HepG2 (cell line): ENCODE measurements around the gene CD37. TPM values are rescaled to one million over a fixed set of nuclear protein-coding genes. Genes with fewer than 3 reads are reported as not detected.

ENCODE experiments used
- ATAC-seq: fragments of 200-7000 bp; cut with Tn5 transposase; 3 replicates; pipeline ENCODE4 v1.9.1; 2020; ENCODE audit warnings: mild to moderate bottlenecking, moderate library complexity
- BruUV-seq: library from RNA; stranded (reverse); fragments of 400-500 nt; replicated peaks from 2 replicates; lab custom pipeline; 2021; lab: Mats Ljungman, UMichigan
- CTCF ChIA-PET: fragments of 300-600 bp; formaldehyde crosslinking; extraction: SDS; loops from one replicate; lab custom pipeline; 2021; ENCODE audit warnings: low total read pairs, inconsistent platforms, low intra/inter-chr PET ratio; lab: Yijun Ruan, JAX
- POLR2A ChIA-PET: fragments of 350-600 bp; sonication (Branson Sonifier 250); formaldehyde crosslinking; loops from one replicate; lab custom pipeline; 2020; ENCODE audit warnings: antibody characterized with exemption, inconsistent platforms; lab: Yijun Ruan, JAX
- DNase-seq: peaks from one replicate; pipeline ENCODE4 v3.0.0-alpha.2; 2015; ENCODE audit warnings: low spot score
- FAIRE-seq: peaks from 3 replicates; lab custom pipeline; 2011; peaks lifted over from hg19 to GRCh38; lab: Jason Lieb, UNC
- H2AFZ ChIP-seq: one replicate; pipeline ENCODE4 v1.6.1; 2011; ENCODE audit warnings: low read length, inconsistent platforms
- H3K27ac ChIP-seq: fragments of 300-600 bp; 3 replicates; pipeline ENCODE4 v1.8.0; 2011; ENCODE audit warnings: mixed run types, mild to moderate bottlenecking, mixed read lengths, low read length, inconsistent platforms; ENCODE audit not compliant: insufficient read depth; ENCODE audit errors: extremely low read length
- H3K27me3 ChIP-seq, 2 experiments: fragments of 200-600 bp in 1 of 2; 2 replicates in 1 of 2; 3 replicates in 1 of 2; pipeline versions ENCODE4 v1.6.0 to v1.8.0; 2011; ENCODE audit warnings: low read length in 2 of 2, mild to moderate bottlenecking in 2 of 2, moderate library complexity in 2 of 2, inconsistent platforms in 1 of 2; ENCODE audit not compliant: insufficient read depth in 2 of 2, control insufficient read depth in 1 of 2
- H3K36me3 ChIP-seq, 2 experiments: fragments of 200-600 bp in 1 of 2; replicated peaks in 1 of 2; 2 replicates in 1 of 2; 3 replicates in 1 of 2; pipeline versions ENCODE4 v1.5.1 to v1.8.0; 2011; ENCODE audit warnings: low read length in 2 of 2, inconsistent platforms in 1 of 2; ENCODE audit not compliant: insufficient read depth in 2 of 2, control insufficient read depth in 1 of 2
- H3K4me1 ChIP-seq: 2 replicates; pipeline ENCODE4 v1.5.1; 2012; ENCODE audit warnings: low read length, inconsistent platforms; ENCODE audit not compliant: insufficient read depth
- H3K4me2 ChIP-seq: 2 replicates; pipeline ENCODE4 v1.6.0; 2011; ENCODE audit warnings: low read depth, low read length, inconsistent platforms
- H3K4me3 ChIP-seq, 3 experiments: fragments of 200-600 bp in 1 of 3; sonication (generic), shearing (Covaris generic) in 1 of 3; replicated peaks in 1 of 3; 2 replicates each; pipeline ENCODE4 v1.5.1; 2011 to 2016; ENCODE audit warnings: low read length in 3 of 3, inconsistent platforms in 2 of 3, low read depth in 2 of 3, mild to moderate bottlenecking in 2 of 3, control low read depth in 1 of 3, mixed read lengths in 1 of 3; ENCODE audit not compliant: insufficient read depth in 1 of 3
- H3K79me2 ChIP-seq: one replicate; pipeline ENCODE4 v1.6.1; 2011; ENCODE audit warnings: low read length, inconsistent platforms; ENCODE audit not compliant: insufficient read depth
- H3K9ac ChIP-seq: 2 replicates; pipeline ENCODE4 v1.6.0; 2011; ENCODE audit warnings: mild to moderate bottlenecking, low read depth, low read length, inconsistent platforms; ENCODE audit not compliant: insufficient read depth
- H3K9me3 ChIP-seq: 2 replicates; pipeline ENCODE4 v1.5.1; 2012; ENCODE audit warnings: mild to moderate bottlenecking, low read length
- H4K20me1 ChIP-seq: 2 replicates; pipeline ENCODE4 v1.6.0; 2011; ENCODE audit warnings: inconsistent platforms, mild to moderate bottlenecking, low read length, moderate library complexity; ENCODE audit not compliant: insufficient read depth
- AGO2 ChIP-seq: fragments of 200-400 bp; formaldehyde crosslinking; optimal IDR thresholded peaks from 2 replicates; pipeline ENCODE3; 2017; ENCODE audit warnings: mild to moderate bottlenecking, low read depth, low read length, moderate library complexity
- HMG20B ChIP-seq: conservative IDR thresholded peaks from 2 replicates; pipeline ENCODE4 v1.6.1; 2016; ENCODE audit warnings: missing genetic modification reagents, missing compliant biosample characterization
- KMT2B ChIP-seq: IDR thresholded peaks from 2 replicates; pipeline ENCODE4 v1.6.1; 2016; ENCODE audit warnings: missing genetic modification reagents, missing compliant biosample characterization
- PHF5A ChIP-seq: IDR thresholded peaks from one replicate; pipeline ENCODE4 v1.6.1; 2018; ENCODE audit warnings: low read depth, missing genetic modification reagents; ENCODE audit not compliant: unreplicated experiment
- SMARCC2 ChIP-seq: fragments of 450-650 bp; IDR thresholded peaks from 2 replicates; pipeline ENCODE4 v1.6.1; 2017; ENCODE audit warnings: antibody characterized with exemption, mild to moderate bottlenecking
- TMF1 ChIP-seq: sonication (generic); formaldehyde crosslinking; IDR thresholded peaks from 2 replicates; pipeline ENCODE4 v1.8.1; 2022; ENCODE audit warnings: low read depth, missing genetic modification reagents
- ZBTB2 ChIP-seq: sonication (generic); formaldehyde crosslinking; IDR thresholded peaks from 2 replicates; pipeline ENCODE4 v1.8.0; 2022; ENCODE audit warnings: low read depth, missing genetic modification reagents
- ZBTB8A ChIP-seq: sonication (generic); formaldehyde crosslinking; IDR thresholded peaks from 2 replicates; pipeline ENCODE4 v1.4.0; 2020; ENCODE audit warnings: mild to moderate bottlenecking, low read depth, missing genetic modification reagents, borderline replicate concordance
- ZFAT ChIP-seq: sonication (generic); formaldehyde crosslinking; conservative IDR thresholded peaks from 2 replicates; pipeline ENCODE4 v1.8.1; 2023; ENCODE audit warnings: missing genetic modification reagents, inconsistent platforms
- ZFP37 ChIP-seq: sonication (generic); formaldehyde crosslinking; IDR thresholded peaks from 2 replicates; pipeline ENCODE4 v1.4.0; 2020; ENCODE audit warnings: missing genetic modification reagents, borderline replicate concordance
- ZNF296 ChIP-seq: sonication (generic); formaldehyde crosslinking; conservative IDR thresholded peaks from 2 replicates; pipeline ENCODE4 v1.5.0; 2020; ENCODE audit warnings: mild to moderate bottlenecking, missing genetic modification reagents
- ZNF33B ChIP-seq: sonication (generic); formaldehyde crosslinking; IDR thresholded peaks from 2 replicates; pipeline ENCODE4 v1.5.1; 2020; ENCODE audit warnings: mild to moderate bottlenecking, missing genetic modification reagents
- ZNF570 ChIP-seq: sonication (generic); formaldehyde crosslinking; IDR thresholded peaks from 2 replicates; pipeline ENCODE4 v1.4.0; 2020; ENCODE audit warnings: mild to moderate bottlenecking, missing genetic modification reagents, borderline replicate concordance
- ZNF616 ChIP-seq: sonication (generic); formaldehyde crosslinking; IDR thresholded peaks from 2 replicates; pipeline ENCODE4 v1.5.0; 2020; ENCODE audit warnings: low read depth, mild to moderate bottlenecking, missing genetic modification reagents
- ZNF646 ChIP-seq: sonication (generic); formaldehyde crosslinking; IDR thresholded peaks from 2 replicates; pipeline ENCODE4 v1.9.0; 2021; ENCODE audit warnings: mild to moderate bottlenecking, missing genetic modification reagents
- ZNF703 ChIP-seq: sonication (generic); formaldehyde crosslinking; IDR thresholded peaks from 2 replicates; pipeline ENCODE4 v1.5.1; 2020; ENCODE audit warnings: missing genetic modification reagents, mild to moderate bottlenecking, moderate library complexity, borderline replicate concordance
- ZNF782 ChIP-seq: sonication (generic); formaldehyde crosslinking; IDR thresholded peaks from 2 replicates; pipeline ENCODE4 v1.4.0; 2020; ENCODE audit warnings: missing genetic modification reagents, mild to moderate bottlenecking, borderline replicate concordance
- WGBS: methylation state at CpG from one replicate; pipeline ENCODE4 v1.1.6; 2017; ENCODE audit warnings: low lambda C conversion rate; 5-methylcytosine and 5-hydroxymethylcytosine counted together
- in situ Hi-C: cut with HindIII; loops from 2 replicates; pipeline ENCODE4 v1.10.0; 2017; ENCODE audit warnings: low pct_unique_long_range_greater_than_20kb; ENCODE audit not compliant: extremely low pct_ligation_motif_present
- intact Hi-C: fragments of 100-400 bp; cut with micrococcal nuclease; formaldehyde crosslinking; loops from one replicate; pipeline ENCODE4 v1.10.0; 2022; ENCODE audit not compliant: unreplicated experiment
- polyA plus RNA-seq, 8 experiments: library from polyadenylated mRNA; depleted of rRNA in 3 of 8; stranded (reverse) in 7 of 8; unstranded in 1 of 8; fragments of >200 nt; fragmentation: Illumina TruSeq in 4 of 8; extraction: Trizol in 4 of 8; gene quantifications; 2 replicates each; pipeline versions ENCODE4 v1.2.1 to v1.2.3, GENCODE V29; 2011 to 2016; ENCODE audit warnings: low read depth in 4 of 8, missing spikeins in 1 of 8, mixed read lengths in 1 of 8; ENCODE audit not compliant: insufficient read depth in 1 of 8
- total RNA-seq, 5 experiments: library from RNA; depleted of rRNA; stranded (reverse); fragments of >200 nt; fragmentation: Illumina TruSeq; extraction: Trizol; gene quantifications; 2 replicates each; pipeline ENCODE4 v1.2.3, GENCODE V29; 2016; ENCODE audit warnings: low read depth in 1 of 5

CD37 gene
- total and polyA plus RNA-seq, 2 of the 13 experiments (the other 11 are each of a cell fraction or from before 2014, with no cell fraction given): not detected

DNA sequence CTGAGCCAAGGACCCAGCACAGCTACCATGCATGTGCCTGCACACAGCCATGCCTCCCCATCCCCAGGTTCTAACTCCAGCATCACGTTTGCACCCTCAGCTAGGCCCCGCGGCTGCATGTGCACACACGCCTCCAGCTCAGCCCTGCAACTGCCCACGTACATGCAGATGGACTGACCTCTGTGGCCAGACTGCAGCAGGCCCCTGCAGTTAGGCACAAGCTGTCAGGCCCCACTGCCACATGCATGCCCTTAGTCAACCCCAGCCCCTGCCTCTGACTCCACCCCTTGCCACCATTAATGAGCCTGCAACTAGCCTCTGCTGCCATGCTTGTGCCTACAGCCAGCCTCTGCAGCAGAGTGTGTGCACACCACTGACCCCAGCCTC lies 33.3 kb upstream of the CD37 start:
- no peaks in the 10 kb centered on the region for H3K4me1 ChIP-seq
- no peak overlapping the region for H3K9ac ChIP-seq
- H4K20me1 ChIP-seq: no peaks in the 10 kb centered on the region
- no peak overlapping the region for H3K27ac ChIP-seq
- ChIA-PET POLR2A (no interaction called here), CTCF (no interaction called here)
- ATAC-seq: no peak; the same call in 2 of the 3 replicates
- intact Hi-C loops: no loop called here
- no peak overlapping the region for H3K4me3 ChIP-seq
- no peaks in the 10 kb centered on the region for H3K27me3 ChIP-seq
- no peak overlapping the region for H2AFZ ChIP-seq
- no peak for DNase-seq
- no peaks in the 10 kb centered on the region for H3K79me2 ChIP-seq
- no peaks in the 10 kb centered on the region for H3K9me3 ChIP-seq
- H3K36me3 ChIP-seq: no peaks in the 10 kb centered on the region
- no peak overlapping the region for H3K4me2 ChIP-seq
- in situ Hi-C loops: no loop called here
- WGBS: 65% methylated on average over 5 of the region's 5 CpGs
- FAIRE-seq: no peak
- no TSS peak for BruUV-seq
- TF ChIP-seq ZBTB8A (no peak), ZBTB2 (CRISPR knock-in tag) (no peak), KMT2B (no peak), ZNF703 (CRISPR knock-in tag) (no peak), ZNF296 (no peak), SMARCC2 (no peak), AGO2 (no peak), ZNF616 (CRISPR knock-in tag) (no peak), ZFP37 (CRISPR knock-in tag) (no peak), ZFAT (CRISPR knock-in tag) (no peak), PHF5A (CRISPR knock-in tag) (no peak), ZNF570 (CRISPR knock-in tag) (no peak), ZNF782 (CRISPR knock-in tag) (no peak), ZNF646 (CRISPR knock-in tag) (no peak), TMF1 (CRISPR knock-in tag) (no peak), ZNF33B (CRISPR knock-in tag) (no peak), HMG20B (CRISPR knock-in tag) (no peak)
